ENCODE data around the gene ARHGAP19.

GRCh38 chr10:97323501-97323900 lies 31.1 kb upstream of the ARHGAP19 start:
- TF ChIP-seq, protein P1, sequence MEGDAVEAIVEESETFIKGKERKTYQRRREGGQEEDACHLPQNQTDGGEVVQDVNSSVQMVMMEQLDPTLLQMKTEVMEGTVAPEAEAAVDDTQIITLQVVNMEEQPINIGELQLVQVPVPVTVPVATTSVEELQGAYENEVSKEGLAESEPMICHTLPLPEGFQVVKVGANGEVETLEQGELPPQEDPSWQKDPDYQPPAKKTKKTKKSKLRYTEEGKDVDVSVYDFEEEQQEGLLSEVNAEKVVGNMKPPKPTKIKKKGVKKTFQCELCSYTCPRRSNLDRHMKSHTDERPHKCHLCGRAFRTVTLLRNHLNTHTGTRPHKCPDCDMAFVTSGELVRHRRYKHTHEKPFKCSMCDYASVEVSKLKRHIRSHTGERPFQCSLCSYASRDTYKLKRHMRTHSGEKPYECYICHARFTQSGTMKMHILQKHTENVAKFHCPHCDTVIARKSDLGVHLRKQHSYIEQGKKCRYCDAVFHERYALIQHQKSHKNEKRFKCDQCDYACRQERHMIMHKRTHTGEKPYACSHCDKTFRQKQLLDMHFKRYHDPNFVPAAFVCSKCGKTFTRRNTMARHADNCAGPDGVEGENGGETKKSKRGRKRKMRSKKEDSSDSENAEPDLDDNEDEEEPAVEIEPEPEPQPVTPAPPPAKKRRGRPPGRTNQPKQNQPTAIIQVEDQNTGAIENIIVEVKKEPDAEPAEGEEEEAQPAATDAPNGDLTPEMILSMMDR (IDR thresholded peaks at IDR 0.05; ENCODE audit: borderline replicate concordance, extremely low read depth, low read length, poor library complexity, severe bottlenecking): no peak
- TF ChIP-seq EZH2 (IDR thresholded peaks at IDR 0.05; ENCODE audit: borderline replicate concordance, low read depth, low read length, severe bottlenecking): no peak
